DND-41 (cell line): Measurements from ENCODE around the gene PRDM2.

Experiments
- ATAC-seq: fragments of 200-7000 bp; cut with Tn5 transposase; 3 replicates; pipeline ENCODE4 v1.9.1; 2021; ENCODE audit warnings: low read depth; ENCODE audit not compliant: insufficient read depth
- DNase-seq: peaks from one replicate; pipeline ENCODE4 v3.0.0-alpha.2; 2020
- H2AFZ ChIP-seq: 2 replicates; pipeline ENCODE4 v1.6.0; 2012; ENCODE audit warnings: low read depth, low read length
- H3K27ac ChIP-seq: 2 replicates; pipeline ENCODE4 v1.5.1; 2012; ENCODE audit warnings: low read length, inconsistent platforms
- H3K27me3 ChIP-seq: fragments of 200-600 bp; sonication (generic); 2 replicates; pipeline ENCODE4 v1.6.0; 2012; ENCODE audit warnings: low read length, mild to moderate bottlenecking, inconsistent platforms; ENCODE audit not compliant: insufficient read depth, poor library complexity
- H3K36me3 ChIP-seq: 2 replicates; pipeline ENCODE4 v1.5.1; 2012; ENCODE audit warnings: low read length, inconsistent platforms; ENCODE audit not compliant: insufficient read depth
- H3K4me1 ChIP-seq: 2 replicates; pipeline ENCODE4 v1.5.1; 2012; ENCODE audit warnings: mild to moderate bottlenecking, low read length; ENCODE audit not compliant: insufficient read depth
- H3K4me2 ChIP-seq: 2 replicates; pipeline ENCODE4 v1.6.0; 2012; ENCODE audit warnings: mild to moderate bottlenecking, moderate library complexity, low read length, inconsistent platforms; ENCODE audit not compliant: insufficient read depth
- H3K4me3 ChIP-seq, 2 experiments: fragments of 200-600 bp in 1 of 2; shearing (Covaris generic) in 1 of 2; 2 replicates each; pipeline ENCODE4 v1.5.1; 2012 to 2016; ENCODE audit warnings: inconsistent platforms in 2 of 2, low read length in 2 of 2, mild to moderate bottlenecking in 2 of 2, low read depth in 1 of 2, moderate library complexity in 1 of 2
- H3K79me2 ChIP-seq: 2 replicates; pipeline ENCODE4 v1.6.0; 2012; ENCODE audit warnings: low read length, inconsistent platforms; ENCODE audit not compliant: insufficient read depth
- H3K9ac ChIP-seq: 2 replicates; pipeline ENCODE4 v1.6.0; 2012; ENCODE audit warnings: low read depth, mild to moderate bottlenecking, inconsistent platforms, low read length, moderate library complexity
- H3K9me3 ChIP-seq: 2 replicates; pipeline ENCODE4 v1.5.1; 2012; ENCODE audit warnings: low read length, moderate library complexity, mild to moderate bottlenecking, inconsistent platforms; ENCODE audit not compliant: insufficient read depth, severe bottlenecking
- H4K20me1 ChIP-seq: 2 replicates; pipeline ENCODE4 v1.6.0; 2012; ENCODE audit warnings: low read length; ENCODE audit not compliant: insufficient read depth
- CTCF ChIP-seq: IDR thresholded peaks from 2 replicates; pipeline ENCODE4 v1.5.1; 2012; ENCODE audit warnings: borderline replicate concordance, low read length, moderate library complexity, mild to moderate bottlenecking; ENCODE audit not compliant: poor library complexity, severe bottlenecking; ENCODE audit errors: extremely low read depth
- EZH2 ChIP-seq: IDR thresholded peaks from 3 replicates; pipeline ENCODE4 v1.6.1; 2012; ENCODE audit warnings: borderline replicate concordance, low read depth, mild to moderate bottlenecking, moderate library complexity, low read length, inconsistent platforms; ENCODE audit not compliant: severe bottlenecking

Gene PRDM2

GRCh38 chr1:13735168-13735930 is 35.4 kb downstream of the PRDM2 start:
- H3K4me2 ChIP-seq: no peak overlapping the region
- ATAC-seq: no peak
- no peaks in the 10 kb centered on the region for H3K79me2 ChIP-seq
- H3K4me3 ChIP-seq: no peak overlapping the region
- no peaks in the 10 kb centered on the region for H3K36me3 ChIP-seq
- H3K4me1 ChIP-seq: peaks cover 31% of the 10 kb centered on the region
- H4K20me1 ChIP-seq: no peaks in the 10 kb centered on the region
- H3K27me3 ChIP-seq: peaks cover 7% of the 10 kb centered on the region
- H3K9me3 ChIP-seq: no peaks in the 10 kb centered on the region
- no peak overlapping the region for H2AFZ ChIP-seq
- TF ChIP-seq EZH2 (no peak), CTCF (no peak)
- no peak overlapping the region for H3K27ac ChIP-seq
- no peak overlapping the region for H3K9ac ChIP-seq
- no peak for DNase-seq

GRCh38 chr1:13737398-13737797 is 37.4 kb downstream of the PRDM2 start:
- Histone ChIP-seq H3K9me3 (no peaks in the 10 kb centered on the region), H3K4me1 (peaks cover 13% of the 10 kb centered on the region), H2AFZ (no peak overlapping the region), H3K79me2 (no peaks in the 10 kb centered on the region), H3K27ac (no peak overlapping the region), H3K4me3 (no peak overlapping the region), H4K20me1 (no peaks in the 10 kb centered on the region), H3K27me3 (peaks cover 7% of the 10 kb centered on the region), H3K36me3 (no peaks in the 10 kb centered on the region), H3K4me2 (no peak overlapping the region), H3K9ac (no peak overlapping the region)
- no peak for TF ChIP-seq EZH2
- no peak for TF ChIP-seq CTCF
- DNase-seq (no peak), ATAC-seq (no peak)

GRCh38 chr1:13746342-13746741 is 46.4 kb downstream of the PRDM2 start:
- H3K4me3 ChIP-seq: no peak overlapping the region
- H2AFZ ChIP-seq: no peak overlapping the region
- 0 out of 2 replicates have a peak, but pooled peaks cover 3% of the 10 kb centered on the region for H3K36me3 ChIP-seq
- no peak for ATAC-seq
- H3K4me1 ChIP-seq: peaks cover 26% of the 10 kb centered on the region
- no peak overlapping the region for H3K4me2 ChIP-seq
- no peak for DNase-seq
- no peak overlapping the region for H3K9ac ChIP-seq
- H4K20me1 ChIP-seq: peaks cover 10% of the 10 kb centered on the region; the same call in 1 of the 2 replicates
- H3K27me3 ChIP-seq: peaks cover 4% of the 10 kb centered on the region
- H3K9me3 ChIP-seq: no peaks in the 10 kb centered on the region
- peaks cover 19% of the 10 kb centered on the region for H3K79me2 ChIP-seq
- no peak for TF ChIP-seq CTCF
- no peak for TF ChIP-seq EZH2
- H3K27ac ChIP-seq: no peak overlapping the region
